Measurements from ENCODE around the gene CKAP4.

The CKAP4 gene

DNA sequence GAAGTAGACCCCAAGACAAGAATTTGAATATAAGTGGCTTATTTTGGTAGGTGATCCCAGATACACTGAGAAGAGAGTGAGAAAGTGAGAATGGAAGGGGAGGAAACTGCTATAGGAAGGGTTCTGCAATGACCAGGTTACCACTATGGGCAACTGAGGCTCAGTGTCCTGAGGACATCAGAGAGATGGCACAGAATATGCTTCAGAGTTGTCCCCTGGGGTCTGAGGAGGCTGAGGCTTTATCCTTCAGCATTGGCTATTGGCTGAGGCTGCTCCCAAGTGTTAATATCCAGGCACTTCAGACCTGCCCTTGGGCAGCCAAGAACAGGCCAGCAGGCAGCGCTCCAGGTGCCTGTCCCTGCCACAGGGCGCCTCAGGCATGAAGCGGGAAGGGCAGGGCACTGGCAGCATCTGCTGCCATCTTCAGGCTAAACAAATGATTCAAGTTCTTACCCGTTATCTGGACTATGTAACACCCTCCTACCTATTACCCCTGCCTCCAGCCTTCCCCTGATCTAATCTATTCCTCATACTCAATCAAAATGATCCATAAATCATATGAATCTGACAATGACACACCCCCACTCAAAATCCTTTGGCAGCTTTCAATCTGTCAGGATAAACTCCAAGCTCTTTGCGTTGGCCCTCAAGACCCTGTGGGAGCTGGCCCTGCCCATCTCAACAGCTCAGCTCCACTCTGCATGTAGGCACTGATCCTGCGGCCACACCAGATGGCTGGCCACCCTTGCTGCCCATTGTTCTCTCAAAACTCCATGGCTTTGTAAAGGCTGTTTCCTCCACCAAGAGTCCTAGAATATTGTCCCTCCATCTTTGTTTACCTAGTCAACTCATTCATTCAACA lies 42.4 kb downstream of the CKAP4 start:
- DNase-seq (ENCODE audit: low read depth in 4 of 4, low spot score in 1 of 4) = no peak

- DNase-seq (ENCODE audit: low read depth in 4 of 4, low spot score in 1 of 4) = no peak
These were observed 43.5 kb downstream of the CKAP4 start for GRCh38 chr12:106204312-106204711.

GRCh38 chr12:106197906-106198623 lies 49.8 kb downstream of the CKAP4 start:
- DNase-seq (ENCODE audit: low read depth in 4 of 4, low spot score in 1 of 4) = no peak

DNA sequence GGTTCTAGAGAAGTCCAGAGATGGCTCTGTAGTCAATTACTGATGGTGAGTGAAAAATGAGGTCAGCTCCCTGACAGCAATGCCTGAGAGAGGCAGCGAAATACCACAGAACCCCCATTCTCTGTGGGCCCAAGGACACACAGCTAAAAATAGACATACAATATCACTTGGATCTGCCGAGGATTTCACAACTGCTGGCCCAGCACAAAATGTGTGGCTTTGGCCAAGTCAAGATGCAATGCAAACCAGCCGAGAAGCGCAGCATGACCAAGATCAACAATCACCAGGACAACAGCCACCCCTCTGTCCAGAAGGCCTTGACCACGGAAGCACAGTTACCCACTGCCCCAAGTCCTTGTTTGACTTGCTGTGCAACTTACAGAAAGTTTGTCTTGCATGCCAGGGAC lies 52.2 kb downstream of the CKAP4 start:
- DNase-seq (ENCODE audit: low read depth in 4 of 4, low spot score in 1 of 4) = no peak

GRCh38 chr12:106194351-106194750 lies 53.5 kb downstream of the CKAP4 start:
- no peak for DNase-seq (ENCODE audit: low read depth in 4 of 4, low spot score in 1 of 4)

DNA sequence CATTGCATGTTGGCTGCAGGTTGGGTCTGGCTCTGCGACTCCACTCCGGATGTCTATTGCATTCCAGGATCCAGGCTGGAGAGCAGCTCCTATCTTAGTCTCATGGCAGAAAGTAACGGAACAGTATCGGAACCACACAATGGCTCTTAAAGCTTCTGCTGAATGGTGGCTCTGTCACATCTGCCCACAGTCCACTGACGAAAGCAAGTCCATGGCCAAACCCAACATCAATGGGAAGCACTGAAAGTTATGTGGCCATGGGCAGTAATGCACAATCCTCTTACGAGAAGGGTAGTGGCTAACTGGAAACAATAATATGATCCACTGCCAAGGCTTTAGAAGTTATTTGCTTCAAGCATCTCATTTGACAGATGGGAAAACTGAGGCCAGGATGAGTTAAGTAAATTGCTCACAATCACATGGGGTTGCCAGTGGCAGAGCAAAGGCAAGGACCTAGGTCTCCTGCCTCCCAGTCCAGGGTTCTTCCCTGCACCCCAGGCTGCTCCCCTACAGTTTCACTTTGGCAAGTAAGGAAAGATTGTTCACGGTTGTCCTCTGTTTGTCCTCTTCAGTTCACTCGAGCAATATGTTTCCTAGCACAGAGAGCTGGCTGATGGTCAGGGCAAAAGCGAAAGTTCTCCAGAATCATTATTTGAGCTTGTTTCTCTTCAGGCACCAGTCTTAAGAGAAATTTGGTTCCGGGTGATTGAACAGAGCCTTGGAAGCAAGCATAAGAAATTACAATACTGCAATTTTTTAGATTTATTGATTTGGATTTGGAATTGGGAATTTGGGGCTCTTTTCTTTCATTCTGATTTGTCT lies 54.2 kb downstream of the CKAP4 start:
- DNase-seq (ENCODE audit: low read depth in 4 of 4, low spot score in 1 of 4) = no peak

DNA sequence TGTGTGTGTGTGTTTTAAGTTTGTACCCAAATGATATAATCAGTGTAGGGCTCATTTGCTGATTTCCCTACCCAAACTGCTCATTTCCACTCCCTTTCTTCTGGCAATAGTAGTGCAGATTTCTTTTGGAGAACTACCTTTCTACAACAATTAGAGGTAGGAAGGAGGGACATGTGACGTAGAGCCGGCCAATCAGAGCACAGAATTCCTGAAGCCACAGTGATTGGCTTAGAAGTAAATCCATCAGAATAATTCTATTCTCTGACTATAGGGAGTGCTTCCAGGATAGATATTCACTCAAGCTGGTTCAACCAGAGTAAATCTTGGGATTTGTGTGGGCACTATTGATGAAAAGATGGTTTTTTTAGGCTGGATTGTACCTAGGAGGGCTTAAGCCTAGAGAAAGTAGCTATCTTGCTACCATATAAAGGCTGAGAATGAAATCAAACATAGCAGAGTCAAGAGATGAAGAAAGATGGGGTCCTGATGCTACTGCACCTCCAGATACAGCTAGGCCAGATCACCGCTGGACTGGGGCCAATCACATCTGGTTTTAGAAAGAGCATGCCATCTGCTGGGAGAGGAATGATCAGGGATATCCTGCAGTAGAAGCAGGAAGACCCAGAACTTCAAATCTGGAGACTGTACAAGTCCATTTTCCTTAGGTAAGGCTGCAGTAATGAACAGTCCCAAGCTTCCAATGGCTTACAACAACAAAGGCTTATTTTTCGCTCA lies 55.0 kb downstream of the CKAP4 start:
- DNase-seq (ENCODE audit: low read depth in 4 of 4, low spot score in 1 of 4) = no peak

DNA sequence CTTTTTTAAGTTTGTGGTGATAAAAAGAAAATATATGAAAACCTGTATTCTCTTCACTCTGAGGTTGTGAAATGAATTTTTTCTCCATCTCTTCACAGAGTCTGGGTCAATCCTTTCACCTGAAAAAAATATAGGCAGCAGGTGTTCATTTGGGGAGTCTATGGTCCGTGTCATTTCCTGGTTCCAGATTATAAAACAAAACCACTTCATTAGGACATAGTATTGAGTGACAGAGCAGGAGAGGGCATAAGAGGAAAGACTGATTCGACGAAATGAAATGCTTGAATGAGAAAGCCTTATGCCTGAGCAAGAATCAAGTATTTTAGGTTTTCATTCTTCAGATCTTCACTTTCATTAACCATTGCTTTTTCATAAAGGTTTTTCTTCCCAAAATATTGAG lies 57.2 kb downstream of the CKAP4 start:
- DNase-seq (ENCODE audit: low read depth in 4 of 4, low spot score in 1 of 4) = no peak

DNA sequence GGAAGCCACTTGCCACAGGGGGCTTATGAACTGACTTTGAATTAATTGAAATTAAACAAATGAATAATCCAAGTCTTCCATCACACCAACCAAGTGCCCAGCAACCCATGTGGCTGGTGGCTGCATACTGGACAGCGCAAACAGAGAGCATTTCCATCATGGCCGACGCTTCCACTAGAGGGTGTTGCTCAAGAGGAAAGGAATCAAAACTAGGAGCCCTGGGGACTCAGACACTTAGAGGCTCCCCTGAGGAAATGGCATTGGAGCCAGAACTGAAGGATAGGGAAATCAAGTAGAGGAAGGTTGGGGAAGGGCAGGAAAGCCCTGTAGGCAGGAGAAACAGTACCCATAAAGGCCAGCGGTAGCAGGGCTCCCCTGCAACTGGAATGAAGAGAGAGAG lies 58.5 kb downstream of the CKAP4 start:
- no peak for DNase-seq (ENCODE audit: low read depth in 4 of 4, low spot score in 1 of 4)

- DNase-seq (ENCODE audit: low read depth in 4 of 4, low spot score in 1 of 4) = no peak
These were observed 59.6 kb downstream of the CKAP4 start for GRCh38 chr12:106188256-106188655.

Measured in stimulated activated CD4-positive, alpha-beta T cell treated with anti-CD3 and anti-CD28 coated beads, Interleukin-1b, Interleukin-23, amount 100 ng/mL, for 24 hours (primary cell).